GM21423 (cell line): ENCODE results near the gene CACNG3.
"Not testable (repeated sequence)": the region's sequence is repeated elsewhere in the genome, so short reads cannot be mapped to it uniquely, and the experiment has no call there.

Experiments used
- ATAC-seq: cut with Tn5 transposase; IDR thresholded peaks from one replicate; pipeline ENCODE4 v1.9.1; 2021; ENCODE audit warnings: mild to moderate bottlenecking, moderate library complexity; ENCODE audit not compliant: unreplicated experiment

Gene CACNG3

GRCh38 chr16:24328835-24329452 is 72.8 kb downstream of the CACNG3 start:
- no peak for ATAC-seq

- no peak for ATAC-seq
Measured at GRCh38 chr16:24332178-24332577, 76.0 kb downstream of the CACNG3 start.

- no peak for ATAC-seq
Measured at GRCh38 chr16:24332582-24333090, 76.5 kb downstream of the CACNG3 start.

GRCh38 chr16:24336491-24336890 is 80.4 kb downstream of the CACNG3 start:
- ATAC-seq = no peak

- no peak for ATAC-seq
Measured at GRCh38 chr16:24337013-24337412, 80.9 kb downstream of the CACNG3 start.

- not testable (repeated sequence) for ATAC-seq
Measured at GRCh38 chr16:24343829-24344228, 87.7 kb downstream of the CACNG3 start.

GRCh38 chr16:24344784-24345183 is 88.6 kb downstream of the CACNG3 start:
- no peak for ATAC-seq

- ATAC-seq = no peak
Measured at GRCh38 chr16:24345704-24346103, 89.6 kb downstream of the CACNG3 start.

GRCh38 chr16:24346734-24347133 is 90.6 kb downstream of the CACNG3 start:
- no peak for ATAC-seq

- no peak for ATAC-seq
Measured at GRCh38 chr16:24347556-24347955, 91.4 kb downstream of the CACNG3 start.

GRCh38 chr16:24348545-24349290 is 92.6 kb downstream of the CACNG3 start:
- ATAC-seq = no peak

- no peak for ATAC-seq
Measured at GRCh38 chr16:24349320-24349719, 93.2 kb downstream of the CACNG3 start.

- no peak for ATAC-seq
Measured at GRCh38 chr16:24352746-24353145, 96.6 kb downstream of the CACNG3 start.

- no peak for ATAC-seq
Measured at GRCh38 chr16:24353622-24354021, 97.5 kb downstream of the CACNG3 start.

- no peak for ATAC-seq
Measured at GRCh38 chr16:24357511-24357910, 101.4 kb downstream of the CACNG3 start.

GRCh38 chr16:24358117-24358516 is 102.0 kb downstream of the CACNG3 start:
- ATAC-seq = no peak

- ATAC-seq = no peak
Measured at GRCh38 chr16:24359490-24359889, 103.4 kb downstream of the CACNG3 start.

- ATAC-seq = no peak
Measured at GRCh38 chr16:24360936-24361335, 104.8 kb downstream of the CACNG3 start.

GRCh38 chr16:24364596-24364995 is 108.5 kb downstream of the CACNG3 start:
- no peak for ATAC-seq

- ATAC-seq = no peak
Measured at GRCh38 chr16:24367186-24367710, 111.1 kb downstream of the CACNG3 start.

GRCh38 chr16:24372824-24373223 is 116.7 kb downstream of the CACNG3 start:
- ATAC-seq = no peak

GRCh38 chr16:24378999-24379398 is 122.9 kb downstream of the CACNG3 start:
- no peak for ATAC-seq
